NCI-H2227 (cell line): ENCODE measurements around the gene CDKN1A.
"Not testable (repeated sequence)": the region's sequence is repeated elsewhere in the genome, so short reads cannot be mapped to it uniquely, and the experiment has no call there.

Source experiments
- DNase-seq: peaks from one replicate; lab custom pipeline; 2025; ENCODE audit not compliant: unreplicated experiment; lab: John Stamatoyannopoulos, UW

Gene CDKN1A

DNA sequence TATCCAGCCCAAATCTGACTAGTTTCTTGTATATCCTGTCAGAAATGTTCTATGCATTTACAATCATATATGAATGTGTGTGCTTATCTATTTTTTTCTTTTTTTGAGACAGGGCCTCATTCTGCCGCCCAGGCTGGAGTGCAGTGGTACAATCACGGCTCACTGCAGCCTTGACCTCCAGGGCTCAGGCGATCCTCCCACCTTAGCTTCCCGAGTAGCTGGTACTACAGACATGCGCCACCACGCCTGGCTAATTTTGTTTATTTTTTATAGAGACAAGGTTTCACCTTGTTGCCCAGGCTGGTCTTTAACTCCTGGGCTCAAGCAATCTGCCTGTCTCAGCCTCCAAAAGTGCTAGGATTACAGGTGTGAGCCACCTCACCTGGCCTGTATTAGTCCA, 16.1 kb downstream of the CDKN1A start:
- no peak for DNase-seq

DNA sequence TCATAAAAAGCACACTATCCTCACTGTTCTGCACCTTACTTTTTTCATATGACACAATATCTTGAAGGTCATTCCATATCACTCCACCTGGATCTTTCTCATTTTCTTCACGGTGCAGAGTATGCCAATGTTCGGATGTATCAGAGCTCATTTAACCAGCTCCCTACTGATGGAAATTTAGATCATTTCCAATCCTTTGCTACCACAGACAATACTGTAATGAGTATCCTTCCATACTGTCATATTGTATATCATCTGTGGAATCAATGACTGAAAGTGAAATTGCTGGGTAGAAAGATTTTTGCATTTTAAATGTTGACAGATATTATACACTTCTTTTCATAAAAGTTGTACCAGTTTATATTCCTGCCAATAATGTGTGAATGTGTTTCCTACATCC, 16.9 kb downstream of the CDKN1A start:
- no peak for DNase-seq

DNA sequence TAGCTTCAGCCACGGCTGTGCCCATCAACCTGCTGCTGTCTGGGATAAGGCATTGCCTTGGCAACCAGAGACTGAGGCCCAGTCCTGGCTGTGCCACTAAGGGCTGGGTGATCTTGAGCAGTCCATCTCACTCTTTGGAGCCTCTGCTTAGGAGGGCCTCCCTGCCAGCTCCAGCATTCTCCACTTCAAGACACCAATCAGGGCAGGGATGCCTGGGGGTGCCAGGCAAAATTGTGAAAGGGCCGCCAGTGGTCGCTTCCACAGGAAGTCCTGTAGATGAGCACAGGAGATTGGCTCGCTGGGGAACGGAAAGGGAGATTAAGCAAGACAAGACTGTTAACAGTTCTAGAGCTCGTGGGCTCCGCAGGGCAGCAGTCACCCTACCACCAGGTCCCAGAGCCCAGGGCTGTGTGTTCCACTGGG, 19.0 kb downstream of the CDKN1A start, which contains the start of gene RAB44:
Gene RAB44, plus strand, starts transcription at position 346 of the 423 bp plus-strand sequence. CDS start 6,410 bp downstream, outside the sequence.
- DNase-seq, result no peak

DNA sequence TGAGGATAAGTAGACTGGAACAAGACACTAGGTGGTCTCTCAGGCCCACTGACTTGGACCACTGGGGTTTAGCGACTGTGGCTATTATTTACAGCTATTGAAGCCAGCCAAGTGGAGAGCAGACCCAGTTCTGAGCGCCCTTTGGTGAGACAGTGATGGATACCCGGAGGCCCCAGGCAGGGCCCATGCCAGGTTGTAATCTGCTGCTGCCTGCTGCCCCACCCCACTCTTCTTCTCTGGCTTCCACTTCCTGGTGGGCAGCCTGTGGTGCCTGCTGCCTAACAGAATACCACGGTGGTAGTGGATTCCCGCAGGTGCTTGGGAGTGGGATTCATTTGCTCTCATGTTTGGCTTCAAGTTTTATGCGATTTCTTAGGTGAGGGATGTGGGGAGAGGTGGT, 19.7 kb downstream of the CDKN1A start:
- DNase-seq, result no peak

DNA sequence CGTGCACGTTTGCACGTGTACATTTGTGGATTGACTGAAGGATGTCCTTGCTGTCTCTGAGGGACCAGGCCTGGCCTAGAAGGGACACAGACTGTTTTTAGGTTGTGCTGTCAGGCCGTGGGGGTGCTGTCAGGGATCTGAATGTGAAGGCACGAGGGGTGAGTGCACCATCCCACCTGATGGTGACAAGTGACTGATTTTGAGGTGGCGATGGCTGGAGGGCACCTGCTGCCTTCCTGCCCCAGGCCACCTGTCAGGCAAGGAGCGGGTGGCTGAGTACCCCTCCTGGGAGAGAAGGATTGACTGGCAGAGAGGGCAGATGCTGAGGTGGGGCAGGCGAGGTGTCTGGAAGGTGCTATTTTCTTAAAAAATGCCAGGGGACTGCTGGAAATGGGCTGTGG, 20.4 kb downstream of the CDKN1A start:
- DNase-seq, result no peak

DNA sequence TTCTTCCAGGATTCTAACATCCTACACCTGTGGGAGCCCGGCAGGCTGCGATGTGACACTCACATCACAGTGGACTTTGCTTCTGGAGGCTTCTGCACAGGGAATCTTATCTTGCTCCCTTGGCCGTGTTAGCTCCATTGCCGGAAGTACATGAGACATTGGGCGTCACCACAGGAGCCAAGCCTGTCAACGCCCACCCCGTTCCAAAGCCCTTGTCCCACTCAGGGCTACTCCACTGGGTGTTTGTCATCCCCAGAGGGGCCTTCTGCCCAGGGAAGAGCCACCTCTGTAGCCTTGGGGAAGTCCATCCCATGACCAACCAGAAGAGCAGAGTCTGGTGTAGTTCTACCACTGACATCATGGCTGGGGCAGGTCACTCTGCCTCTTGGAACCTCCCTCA, 20.8 kb downstream of the CDKN1A start:
- DNase-seq, result no peak

DNA sequence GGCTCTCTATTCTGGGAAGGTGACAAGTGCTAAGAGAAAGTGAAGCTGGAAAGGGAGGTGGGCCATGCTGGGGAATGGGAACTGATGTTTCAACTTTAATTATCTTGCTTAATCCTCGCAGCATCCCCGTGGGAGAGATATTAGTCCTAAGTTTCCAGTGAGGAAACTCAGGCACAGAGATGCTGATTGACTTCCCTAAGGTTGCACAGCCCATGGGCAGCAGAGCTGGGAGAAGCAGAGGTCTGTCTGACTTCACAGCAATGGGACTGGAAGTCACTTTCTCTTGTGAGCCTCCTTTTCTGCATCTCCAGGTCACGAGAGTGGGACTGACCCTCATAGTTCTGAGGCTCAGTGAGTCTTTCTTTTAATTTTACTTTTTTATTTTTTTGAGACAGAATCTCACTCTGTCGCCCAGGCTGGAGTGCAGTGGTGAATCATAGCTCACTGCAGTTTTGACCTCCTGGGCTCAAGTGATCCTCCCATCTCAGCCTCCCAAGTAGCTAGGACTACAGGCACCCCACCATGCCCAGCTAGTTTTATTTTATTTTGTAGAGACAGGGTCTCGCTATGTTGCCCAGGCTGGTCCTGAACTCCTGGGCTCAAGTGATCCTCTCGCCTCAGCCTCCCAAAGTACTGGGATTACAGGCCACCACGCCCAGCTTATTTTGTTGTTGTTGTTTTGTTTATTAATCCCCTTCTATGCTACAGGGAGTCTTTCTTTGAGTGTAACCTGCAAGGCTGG, 21.7 kb downstream of the CDKN1A start:
- no peak for DNase-seq

DNA sequence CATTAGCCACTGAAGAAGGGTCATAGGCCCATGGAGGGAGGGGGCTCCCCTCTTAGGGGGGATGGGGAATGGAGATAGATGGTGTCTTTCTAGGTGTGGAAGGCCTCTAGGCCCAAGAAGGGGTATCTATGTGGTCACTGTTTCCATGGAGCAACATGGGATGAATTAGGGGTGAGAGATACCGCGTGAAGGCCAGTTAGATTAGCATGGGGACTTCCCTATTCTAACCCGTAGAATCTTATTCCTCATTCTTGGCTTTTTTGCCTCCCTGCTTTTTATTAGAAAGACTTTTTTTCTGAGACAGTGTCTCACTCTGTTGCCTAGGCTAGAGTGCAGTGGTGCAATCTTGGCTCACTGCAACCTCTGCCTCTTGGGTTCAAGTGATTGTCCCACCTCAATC, 22.3 kb downstream of the CDKN1A start:
- DNase-seq, result no peak

DNA sequence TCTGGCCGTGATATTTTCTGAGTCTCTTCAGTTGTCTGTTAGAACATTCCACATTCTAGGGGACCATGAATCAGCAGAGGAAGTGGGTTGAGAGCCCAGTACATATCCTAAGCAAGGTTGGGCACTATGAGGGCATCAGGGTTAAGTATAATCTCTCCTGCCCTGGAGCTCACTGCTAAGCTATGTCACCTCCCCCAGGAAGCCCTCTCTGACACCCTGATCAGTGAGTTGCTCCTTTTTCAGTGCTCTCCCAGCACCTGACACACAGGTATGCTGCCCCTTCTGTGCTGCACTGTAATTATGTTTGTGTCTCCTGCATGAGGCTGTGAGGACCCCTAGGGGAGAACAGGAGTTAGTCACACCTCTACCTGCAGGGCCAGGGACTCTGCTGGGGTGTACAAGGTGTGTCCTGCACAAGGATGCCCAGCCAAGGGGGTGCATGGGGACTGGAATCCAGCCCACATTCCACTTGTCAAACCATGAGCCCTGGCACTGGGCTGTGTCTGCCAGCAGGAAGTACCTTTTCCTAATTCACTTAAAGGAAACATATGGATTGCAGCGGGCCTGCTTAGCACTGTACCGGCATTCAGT, 23.0 kb downstream of the CDKN1A start:
- no peak for DNase-seq

DNA sequence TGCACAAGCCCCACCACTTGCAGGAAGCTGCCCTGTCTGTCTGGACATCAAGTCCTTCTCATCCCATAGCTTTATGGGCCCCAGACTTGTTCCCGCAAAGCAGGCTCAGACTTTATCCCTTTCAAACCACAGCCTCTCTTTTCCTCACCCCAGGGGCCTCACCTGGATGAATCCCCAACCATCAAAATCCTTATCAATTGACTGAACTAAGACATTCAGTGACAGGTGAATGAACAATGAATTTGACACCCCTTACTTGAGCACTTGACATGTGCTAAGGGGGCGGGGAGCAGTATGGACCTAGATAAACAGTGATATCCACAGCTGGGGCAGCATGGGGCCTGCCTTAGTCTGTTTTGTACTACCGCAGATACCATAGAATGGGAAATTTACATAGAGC, 24.1 kb downstream of the CDKN1A start:
- no peak for DNase-seq

DNA sequence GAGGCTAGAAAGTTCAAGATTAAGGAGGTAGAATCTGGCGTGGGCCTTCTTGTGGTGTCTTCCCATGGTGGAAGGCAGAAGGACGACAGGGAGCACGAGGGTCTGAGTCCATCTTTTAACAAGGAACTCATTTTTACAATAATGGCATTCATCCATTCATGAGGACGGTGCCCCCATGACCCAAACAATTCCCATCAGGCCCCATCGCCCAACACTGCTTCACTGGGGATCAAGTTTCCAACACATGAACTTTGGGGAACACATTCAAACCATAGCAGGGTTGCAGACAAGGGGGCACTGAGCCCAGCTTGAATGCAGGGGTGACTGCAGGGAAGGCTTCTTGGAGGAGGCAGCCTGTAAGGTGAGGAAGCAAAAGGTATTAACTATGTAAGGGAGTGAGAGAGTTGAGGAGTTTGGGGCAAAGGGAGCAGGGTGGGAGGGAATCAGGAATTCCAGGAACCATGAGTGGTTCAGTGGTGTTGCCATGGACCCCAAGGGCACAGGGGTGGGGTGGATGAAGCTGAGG, 24.6 kb downstream of the CDKN1A start:
- no peak for DNase-seq

DNA sequence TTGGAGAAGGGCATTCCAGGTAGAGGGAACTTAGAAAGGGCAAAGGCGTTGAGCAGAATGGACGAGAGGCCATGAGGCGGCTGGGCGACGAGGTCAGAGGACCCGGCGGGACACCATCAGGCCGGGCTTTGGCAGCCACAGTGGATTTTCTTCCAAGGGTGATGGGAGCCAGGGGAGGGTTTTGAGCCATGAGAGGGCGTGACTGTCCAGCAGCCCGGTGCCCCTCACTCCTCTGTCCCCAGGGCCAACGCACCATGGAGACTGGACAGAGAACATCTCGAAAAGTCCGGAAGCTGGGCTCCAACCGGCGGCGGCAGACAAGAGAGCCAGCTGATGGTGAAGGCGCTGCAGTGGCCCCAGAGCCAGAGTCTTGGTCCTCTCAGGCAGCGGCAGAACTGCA, 25.5 kb downstream of the CDKN1A start:
- DNase-seq, result no peak

DNA sequence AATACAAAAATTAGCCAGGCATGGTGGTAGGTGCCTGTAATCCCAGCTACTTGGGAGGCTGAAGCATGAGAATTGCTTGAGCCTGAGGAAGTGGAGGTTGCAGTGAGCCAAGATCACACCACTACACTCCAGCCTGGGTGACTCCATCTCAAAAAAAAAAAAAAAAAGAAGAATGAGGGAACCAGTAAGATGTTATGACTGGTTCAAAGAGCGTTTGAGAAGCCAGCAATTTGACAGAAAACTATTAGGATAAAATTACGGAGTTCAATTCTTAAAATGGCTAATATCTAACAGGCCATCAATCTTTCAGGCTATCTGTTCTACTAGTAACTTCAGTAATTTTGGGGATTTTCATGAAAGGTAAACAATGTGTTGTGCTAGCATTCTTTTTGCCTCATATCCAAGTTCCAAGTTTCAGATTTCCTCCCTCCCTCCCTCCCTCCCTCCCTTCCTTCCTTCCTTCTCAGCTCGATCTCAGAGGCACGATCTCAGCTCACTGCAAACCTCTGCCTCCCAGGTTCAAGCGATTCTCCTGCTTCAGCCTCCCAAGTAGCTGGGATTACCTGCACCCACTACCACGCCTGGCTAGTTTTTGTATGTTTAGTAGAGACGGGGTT, 26.6 kb downstream of the CDKN1A start:
- not testable (repeated sequence) for DNase-seq

DNA sequence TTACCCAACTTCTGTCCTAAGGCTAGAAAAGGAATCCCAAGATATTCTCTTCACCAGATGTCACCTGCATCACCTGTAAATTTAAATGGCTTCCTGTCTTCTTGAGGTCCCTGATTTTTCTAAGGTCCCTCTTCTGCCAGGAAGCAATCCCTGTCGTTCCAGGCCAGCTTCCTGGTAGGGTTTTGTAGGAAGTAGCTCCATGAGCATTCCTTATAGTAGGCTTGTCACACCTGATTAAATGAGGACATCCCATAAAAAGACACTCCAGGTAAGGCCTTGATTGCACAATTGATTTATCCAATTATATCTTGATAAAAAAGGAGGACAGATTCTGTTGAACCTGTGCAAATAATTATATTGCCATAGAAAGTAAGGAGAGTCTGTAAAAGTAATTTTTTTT, 27.8 kb downstream of the CDKN1A start:
- no peak for DNase-seq

DNA sequence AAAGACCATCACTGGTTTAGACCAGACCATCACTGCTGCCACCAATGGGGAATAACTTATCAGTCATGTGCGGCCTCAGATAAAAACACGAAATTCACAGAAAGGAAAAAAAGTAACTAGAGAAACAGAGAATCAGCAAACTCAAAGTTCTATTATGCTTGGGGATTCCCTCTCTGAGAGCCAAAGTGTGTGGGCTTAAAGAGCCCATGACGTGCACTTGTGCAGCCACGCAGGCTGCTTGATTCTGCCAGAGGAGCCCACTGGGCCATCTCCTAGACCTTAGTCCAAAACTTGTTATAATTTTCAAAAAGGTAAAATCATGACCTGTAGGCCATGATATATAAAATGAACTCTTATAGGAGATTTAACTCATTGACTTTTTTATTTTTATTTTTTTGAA, 34.3 kb downstream of the CDKN1A start:
- DNase-seq, result no peak

DNA sequence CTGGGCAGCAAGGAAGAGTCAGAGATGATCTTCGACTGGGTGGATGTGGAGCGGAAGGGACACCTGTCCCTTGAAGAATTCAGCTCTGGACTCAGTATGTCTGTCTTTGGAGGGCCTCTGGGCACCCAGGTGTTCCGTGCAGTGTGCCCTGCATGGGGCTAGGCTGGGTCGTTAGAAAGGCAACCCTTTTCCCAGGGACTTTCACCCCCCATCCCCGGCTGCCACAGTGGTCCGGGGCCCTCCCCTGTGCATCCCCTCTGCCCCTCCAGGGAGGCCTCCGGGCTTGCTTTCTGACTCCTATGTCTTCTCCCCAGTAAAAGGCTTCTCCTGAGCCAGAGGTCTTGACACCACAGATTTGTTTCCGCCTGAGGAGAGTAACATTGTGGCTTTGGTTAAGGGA, 35.3 kb downstream of the CDKN1A start:
- DNase-seq, result no peak

DNA sequence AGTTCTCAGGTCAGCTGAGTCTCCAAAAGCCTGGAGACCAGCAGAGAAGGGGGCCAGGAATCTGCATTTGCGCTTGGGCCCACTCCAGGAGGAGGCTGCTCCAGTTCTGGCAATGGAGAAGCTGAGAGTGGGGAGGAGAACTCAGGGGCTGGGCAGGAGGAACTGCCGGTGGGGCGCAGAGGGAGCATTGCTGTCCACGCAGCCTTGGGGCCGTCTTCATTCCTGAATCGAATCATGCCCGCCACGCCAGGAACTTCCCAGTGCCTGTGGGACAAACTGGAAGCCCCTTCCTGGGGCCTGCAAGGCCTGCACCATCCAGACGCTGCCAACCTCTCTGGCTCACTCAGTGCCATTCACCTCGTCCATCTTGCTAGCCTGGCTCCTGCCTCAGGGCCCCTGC, 36.0 kb downstream of the CDKN1A start:
- no peak for DNase-seq

DNA sequence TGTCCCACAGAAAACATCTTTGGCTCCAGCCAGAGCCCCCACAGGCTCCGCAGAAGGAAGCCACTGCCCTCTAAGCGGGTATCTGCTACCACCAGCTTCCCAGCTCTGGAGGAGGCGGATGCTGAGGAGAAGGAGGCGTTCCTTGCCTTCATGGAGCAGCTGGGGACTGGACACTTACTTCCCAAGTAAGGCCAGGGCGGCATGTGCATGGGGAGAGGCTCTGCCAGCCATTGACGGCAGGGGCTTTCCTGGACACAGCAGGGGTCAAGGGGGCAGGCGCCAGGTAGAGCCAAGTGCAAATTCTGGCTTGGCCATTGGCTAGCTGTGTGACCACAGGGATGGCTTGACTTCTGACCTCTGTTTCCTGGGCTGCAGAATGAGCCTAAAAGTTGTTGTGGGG, 37.0 kb downstream of the CDKN1A start:
- no peak for DNase-seq

DNA sequence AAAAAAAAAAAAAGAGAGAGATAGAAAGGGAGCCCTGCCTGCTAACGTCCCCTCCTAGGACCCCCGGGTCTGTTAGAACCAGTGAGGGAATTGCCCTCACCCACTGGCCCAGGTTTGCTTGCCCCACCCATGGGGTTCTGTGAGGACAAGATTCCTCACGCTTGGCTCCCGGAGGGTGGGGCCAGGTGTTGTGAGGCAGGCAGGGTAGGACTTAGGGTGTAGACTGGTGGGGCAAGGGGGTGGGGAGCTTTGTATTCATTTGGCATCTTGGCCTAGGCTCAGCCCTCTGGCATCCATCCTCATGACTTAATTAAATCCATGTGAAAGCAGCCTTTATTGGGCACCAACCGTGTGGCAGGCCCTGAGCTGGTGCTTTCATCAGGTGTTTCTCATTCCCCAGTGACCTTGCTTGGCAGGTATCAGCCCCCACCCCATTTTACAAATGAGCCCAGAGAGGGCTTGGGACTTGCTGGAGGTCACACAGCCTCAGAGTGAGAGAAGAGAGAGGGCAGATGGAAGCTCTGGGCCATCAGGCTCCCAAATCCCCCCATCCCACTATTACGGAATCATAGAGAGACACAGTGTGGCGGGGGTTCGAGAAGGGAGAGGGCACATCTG, 38.1 kb downstream of the CDKN1A start:
- no peak for DNase-seq

DNA sequence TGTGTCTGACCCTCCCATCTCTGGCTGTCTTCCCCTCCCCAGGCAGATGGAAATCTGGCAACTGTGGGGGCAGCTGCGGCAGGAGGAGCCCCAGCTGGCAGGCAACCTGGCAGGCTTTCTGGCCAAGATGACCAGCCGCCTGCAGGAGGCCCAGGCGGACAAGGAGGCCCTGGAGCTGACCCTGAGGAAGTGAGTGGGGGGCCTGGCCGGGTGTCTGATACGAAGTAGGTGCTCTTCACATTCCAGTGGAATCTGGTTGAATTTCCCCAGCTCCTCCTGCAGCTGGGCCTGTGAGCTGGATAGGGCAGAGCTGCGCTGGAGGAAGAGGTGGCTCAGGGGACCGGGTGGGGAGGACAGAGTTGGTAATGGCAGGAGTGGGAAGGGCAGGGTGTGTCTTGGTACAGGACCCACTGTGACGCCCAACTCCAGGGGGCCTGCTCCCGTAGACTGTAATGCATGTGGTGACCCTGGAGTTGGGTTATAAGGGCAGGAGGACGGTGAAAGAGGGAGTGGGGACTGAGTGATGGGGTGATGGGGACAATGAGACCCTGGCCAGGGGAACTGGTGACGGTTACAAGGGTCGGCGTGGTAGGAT, 38.8 kb downstream of the CDKN1A start:
- no peak for DNase-seq

DNA sequence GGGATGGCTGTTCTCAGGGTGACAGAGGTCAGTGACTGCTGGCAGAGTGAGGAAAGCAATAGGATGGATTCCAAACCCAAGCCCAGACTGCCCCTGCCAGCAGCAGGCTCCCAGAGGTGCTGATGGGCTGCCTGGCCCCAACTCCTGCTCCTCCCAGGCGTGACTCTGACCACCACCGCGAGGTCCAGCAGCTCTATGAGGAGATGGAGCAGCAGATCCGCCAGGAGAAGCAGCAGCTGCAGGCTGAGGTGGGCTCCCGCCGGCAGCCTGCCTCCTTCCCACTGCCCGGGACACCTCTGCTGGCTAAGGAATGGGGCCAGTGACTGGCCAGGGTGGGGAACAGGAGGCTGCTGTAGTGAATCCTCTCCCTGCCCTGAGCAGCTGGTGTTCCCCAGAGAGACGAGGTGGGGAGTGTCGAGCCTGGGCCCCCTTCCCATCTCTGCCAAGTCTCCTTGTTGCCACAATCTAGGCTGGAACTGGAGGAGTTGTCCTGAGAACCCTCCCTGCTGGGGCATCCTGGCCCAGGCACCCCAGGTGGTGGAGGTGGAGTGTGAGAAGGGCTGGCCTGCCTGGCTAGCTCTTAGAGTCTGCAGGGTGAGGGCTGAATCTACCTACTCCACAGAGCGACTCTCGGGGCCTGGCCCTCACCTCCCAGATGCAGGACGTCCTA, 39.5 kb downstream of the CDKN1A start:
- DNase-seq, result no peak
